HEK293 (cell line): Measurements from ENCODE around the gene DPP6.
A peak's percentile ranks its signal among the peaks of the same experiment; 100 is the strongest.

Experiments used
- CTCF ChIA-PET: fragments of 350-600 bp; formaldehyde crosslinking; extraction: SDS; loops from one replicate; lab custom pipeline; 2021; ENCODE audit warnings: antibody characterized with exemption; lab: Yijun Ruan, JAX
- POLR2A ChIA-PET: fragments of 300-600 bp; formaldehyde crosslinking; extraction: SDS; loops from one replicate; lab custom pipeline; 2020; ENCODE audit warnings: antibody characterized with exemption, inconsistent platforms; lab: Yijun Ruan, JAX
- H3K27ac ChIP-seq: fragments of 200-500 bp; sonication (Bioruptor generic); 2 replicates; pipeline ENCODE4 v1.5.1; 2014; ENCODE audit warnings: low read depth, low read length, control low read depth, inconsistent platforms; ENCODE audit errors: extremely low read depth
- H3K36me3 ChIP-seq, 2 experiments: fragments of 200-500 bp in 1 of 2; sonication (Bioruptor generic) in 1 of 2; 1 replicate in 1 of 2; 2 replicates in 1 of 2; pipeline ENCODE4 v1.5.1; 2014 to 2017; ENCODE audit warnings: inconsistent platforms in 2 of 2, low read length in 2 of 2; ENCODE audit not compliant: control insufficient read depth in 2 of 2, insufficient read depth in 1 of 2
- H3K4me1 ChIP-seq: fragments of 200-500 bp; sonication (Bioruptor generic); 2 replicates; pipeline ENCODE4 v1.5.1; 2014; ENCODE audit warnings: mild to moderate bottlenecking, low read length, inconsistent platforms; ENCODE audit not compliant: control insufficient read depth, insufficient read depth
- H3K4me3 ChIP-seq: 2 replicates; pipeline ENCODE4 v1.5.1; 2011; ENCODE audit warnings: low read depth, mild to moderate bottlenecking, control low read depth, low read length, moderate library complexity
- H3K9me3 ChIP-seq: fragments of 200-500 bp; sonication (Bioruptor generic); 2 replicates; pipeline ENCODE4 v1.5.1; 2014; ENCODE audit warnings: low read depth, low read length, inconsistent platforms; ENCODE audit not compliant: control insufficient read depth, insufficient read depth
- TRIM28 ChIP-seq: IDR thresholded peaks from 2 replicates; pipeline ENCODE4 v1.6.1; 2011; ENCODE audit warnings: low read length, control low read depth, borderline replicate concordance
- WT1 ChIP-seq: fragments of 450-650 bp; formaldehyde crosslinking; IDR thresholded peaks from 2 replicates; pipeline ENCODE4 v1.5.1; 2016; ENCODE audit warnings: missing biosample characterization, missing genetic modification characterization
- ZBTB17 ChIP-seq: fragments of 450-650 bp; formaldehyde crosslinking; IDR thresholded peaks from 2 replicates; pipeline ENCODE4 v1.5.1; 2016; ENCODE audit warnings: missing biosample characterization, missing genetic modification characterization
- ZNF132 ChIP-seq: fragments of 450-650 bp; formaldehyde crosslinking; IDR thresholded peaks from 2 replicates; pipeline ENCODE4 v1.5.1; 2017; ENCODE audit warnings: missing biosample characterization, missing genetic modification characterization, borderline replicate concordance
- ZNF138 ChIP-seq: fragments of 450-650 bp; formaldehyde crosslinking; IDR thresholded peaks from 2 replicates; pipeline ENCODE4 v1.5.1; 2016; ENCODE audit warnings: missing biosample characterization, missing genetic modification characterization, borderline replicate concordance
- ZNF221 ChIP-seq: fragments of 450-650 bp; formaldehyde crosslinking; IDR thresholded peaks from 2 replicates; pipeline ENCODE4 v1.5.1; 2017; ENCODE audit warnings: missing biosample characterization, missing genetic modification characterization, borderline replicate concordance
- ZNF350 ChIP-seq: fragments of 450-650 bp; formaldehyde crosslinking; IDR thresholded peaks from 2 replicates; pipeline ENCODE4 v1.5.0; 2017; ENCODE audit warnings: missing biosample characterization, mild to moderate bottlenecking, missing genetic modification characterization
- ZNF354C ChIP-seq: fragments of 450-650 bp; formaldehyde crosslinking; IDR thresholded peaks from 2 replicates; pipeline ENCODE4 v1.5.1; 2016; ENCODE audit warnings: missing biosample characterization, missing genetic modification characterization, low read depth, borderline replicate concordance
- ZNF37A ChIP-seq: fragments of 450-650 bp; IDR thresholded peaks from 2 replicates; pipeline ENCODE4 v1.5.1; 2018; ENCODE audit warnings: missing biosample characterization, missing genetic modification characterization
- ZNF423 ChIP-seq: fragments of 450-650 bp; formaldehyde crosslinking; IDR thresholded peaks from 2 replicates; pipeline ENCODE4 v1.5.1; 2016; ENCODE audit warnings: missing biosample characterization, missing genetic modification characterization
- ZNF426 ChIP-seq: fragments of 450-650 bp; formaldehyde crosslinking; IDR thresholded peaks from 2 replicates; pipeline ENCODE4 v1.5.1; 2017; ENCODE audit warnings: missing biosample characterization, missing genetic modification characterization, mild to moderate bottlenecking, inconsistent platforms, moderate library complexity
- ZNF473 ChIP-seq: fragments of 450-650 bp; formaldehyde crosslinking; IDR thresholded peaks from 2 replicates; pipeline ENCODE4 v1.5.1; 2017; ENCODE audit warnings: missing biosample characterization, missing genetic modification characterization
- ZNF701 ChIP-seq: fragments of 450-650 bp; formaldehyde crosslinking; IDR thresholded peaks from 2 replicates; pipeline ENCODE4 v1.5.1; 2016; ENCODE audit warnings: missing biosample characterization, missing genetic modification characterization
- TF ChIP-seq, protein P1 (sequence below): fragments of 450-650 bp; formaldehyde crosslinking; IDR thresholded peaks from 2 replicates; pipeline ENCODE4 v1.5.1; 2017; ENCODE audit warnings: missing biosample characterization, missing genetic modification characterization
- TF ChIP-seq, protein P2 (sequence below): fragments of 450-650 bp; formaldehyde crosslinking; IDR thresholded peaks from 2 replicates; pipeline ENCODE4 v1.5.1; 2016; ENCODE audit warnings: missing biosample characterization, missing genetic modification characterization
- TF ChIP-seq, protein P3 (sequence below): fragments of 450-650 bp; formaldehyde crosslinking; IDR thresholded peaks from 2 replicates; pipeline ENCODE4 v1.5.1; 2016; ENCODE audit warnings: missing biosample characterization, missing genetic modification characterization
- TF ChIP-seq, protein P4 (sequence below): fragments of 450-650 bp; formaldehyde crosslinking; IDR thresholded peaks from 2 replicates; pipeline ENCODE4 v1.5.1; 2016; ENCODE audit warnings: missing biosample characterization, missing genetic modification characterization

DPP6 gene

DNA sequence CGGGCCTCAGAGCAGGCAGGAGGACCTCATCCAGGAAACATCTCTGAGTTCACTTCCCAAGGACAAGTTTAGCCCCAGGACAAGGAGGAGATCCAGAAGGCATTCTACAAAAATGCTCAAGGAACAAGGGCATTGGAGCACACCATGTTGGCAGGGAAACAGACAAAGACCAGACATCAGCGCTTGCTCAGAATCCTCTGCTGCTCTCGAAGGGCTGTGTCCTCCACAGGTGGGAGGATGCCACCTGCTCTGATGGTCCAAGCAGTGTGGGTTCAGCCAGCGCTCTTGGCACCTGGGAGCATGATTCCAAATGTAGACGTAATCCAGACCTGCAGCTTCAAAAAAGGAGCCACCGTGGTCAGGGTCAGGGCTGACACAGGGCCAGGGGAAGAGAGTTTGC lies 160.7 kb downstream of the DPP6 start:
- no peak overlapping the region for H3K4me3 ChIP-seq
- POLR2A ChIA-PET: no interaction called here
- H3K4me1 ChIP-seq: no peaks in the 10 kb centered on the region
- no peaks in the 10 kb centered on the region for H3K36me3 ChIP-seq
- CTCF ChIA-PET: interaction anchor here (0.6 kb wide), 1 partner anchor 39 kb away, joined by 3 read pairs; no protein-coding TSS in a partner anchor
- H3K27ac ChIP-seq: no peak overlapping the region
- no peaks in the 10 kb centered on the region for H3K9me3 ChIP-seq
- TF ChIP-seq ZNF354C (tag by site-specific recombination) (no peak), ZNF350 (tag by site-specific recombination) (no peak), ZNF221 (no peak), ZNF701 (no peak), ZNF132 (tag by site-specific recombination) (no peak), ZNF37A (tag by site-specific recombination) (no peak), TRIM28 (no peak)

DNA sequence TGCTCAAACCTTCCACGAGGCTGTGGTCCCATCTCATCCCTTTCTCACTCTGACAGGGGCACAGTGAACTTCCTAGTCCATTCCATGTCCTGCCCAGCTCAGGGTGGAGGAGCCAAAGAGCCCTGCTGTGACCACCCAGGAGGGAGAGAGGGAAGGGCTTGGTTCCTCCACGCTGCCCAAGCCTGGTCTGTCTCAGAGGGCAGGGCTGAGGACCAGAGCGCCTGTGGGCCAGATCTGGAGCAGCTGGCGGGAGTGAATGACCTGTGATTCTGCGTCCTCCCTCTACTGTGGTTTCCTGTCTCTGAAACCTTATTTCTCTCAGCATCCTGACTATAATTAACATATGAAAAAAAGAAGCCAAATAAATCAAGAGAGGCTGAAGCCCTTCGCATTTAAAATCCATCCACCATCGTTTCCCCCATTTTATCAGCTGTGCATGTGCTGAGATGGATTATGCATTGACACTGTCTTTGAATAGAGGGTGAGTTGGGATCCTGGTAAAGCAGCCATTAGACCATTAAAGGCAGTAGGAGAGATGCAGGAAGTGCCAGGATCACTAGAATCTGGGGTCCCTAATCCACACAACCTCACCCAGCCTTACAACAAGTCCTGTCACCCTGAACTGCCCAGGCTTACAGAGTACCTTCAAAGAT lies 165.6 kb downstream of the DPP6 start:
- CTCF ChIA-PET: no interaction called here
- no peaks in the 10 kb centered on the region for H3K9me3 ChIP-seq
- H3K4me1 ChIP-seq: no peaks in the 10 kb centered on the region
- H3K36me3 ChIP-seq: no peaks in the 10 kb centered on the region
- TF ChIP-seq ZBTB17 (tag by site-specific recombination) (no peak), ZNF423 (tag by site-specific recombination) (no peak), WT1 (tag by site-specific recombination) (no peak), ZNF426 (tag by site-specific recombination) (no peak), ZNF473 (tag by site-specific recombination) (no peak)
- TF ChIP-seq, protein P1, sequence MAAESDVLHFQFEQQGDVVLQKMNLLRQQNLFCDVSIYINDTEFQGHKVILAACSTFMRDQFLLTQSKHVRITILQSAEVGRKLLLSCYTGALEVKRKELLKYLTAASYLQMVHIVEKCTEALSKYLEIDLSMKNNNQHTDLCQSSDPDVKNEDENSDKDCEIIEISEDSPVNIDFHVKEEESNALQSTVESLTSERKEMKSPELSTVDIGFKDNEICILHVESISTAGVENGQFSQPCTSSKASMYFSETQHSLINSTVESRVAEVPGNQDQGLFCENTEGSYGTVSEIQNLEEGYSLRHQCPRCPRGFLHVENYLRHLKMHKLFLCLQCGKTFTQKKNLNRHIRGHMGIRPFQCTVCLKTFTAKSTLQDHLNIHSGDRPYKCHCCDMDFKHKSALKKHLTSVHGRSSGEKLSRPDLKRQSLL (tag by site-specific recombination): no peak
- TF ChIP-seq, protein P2, sequence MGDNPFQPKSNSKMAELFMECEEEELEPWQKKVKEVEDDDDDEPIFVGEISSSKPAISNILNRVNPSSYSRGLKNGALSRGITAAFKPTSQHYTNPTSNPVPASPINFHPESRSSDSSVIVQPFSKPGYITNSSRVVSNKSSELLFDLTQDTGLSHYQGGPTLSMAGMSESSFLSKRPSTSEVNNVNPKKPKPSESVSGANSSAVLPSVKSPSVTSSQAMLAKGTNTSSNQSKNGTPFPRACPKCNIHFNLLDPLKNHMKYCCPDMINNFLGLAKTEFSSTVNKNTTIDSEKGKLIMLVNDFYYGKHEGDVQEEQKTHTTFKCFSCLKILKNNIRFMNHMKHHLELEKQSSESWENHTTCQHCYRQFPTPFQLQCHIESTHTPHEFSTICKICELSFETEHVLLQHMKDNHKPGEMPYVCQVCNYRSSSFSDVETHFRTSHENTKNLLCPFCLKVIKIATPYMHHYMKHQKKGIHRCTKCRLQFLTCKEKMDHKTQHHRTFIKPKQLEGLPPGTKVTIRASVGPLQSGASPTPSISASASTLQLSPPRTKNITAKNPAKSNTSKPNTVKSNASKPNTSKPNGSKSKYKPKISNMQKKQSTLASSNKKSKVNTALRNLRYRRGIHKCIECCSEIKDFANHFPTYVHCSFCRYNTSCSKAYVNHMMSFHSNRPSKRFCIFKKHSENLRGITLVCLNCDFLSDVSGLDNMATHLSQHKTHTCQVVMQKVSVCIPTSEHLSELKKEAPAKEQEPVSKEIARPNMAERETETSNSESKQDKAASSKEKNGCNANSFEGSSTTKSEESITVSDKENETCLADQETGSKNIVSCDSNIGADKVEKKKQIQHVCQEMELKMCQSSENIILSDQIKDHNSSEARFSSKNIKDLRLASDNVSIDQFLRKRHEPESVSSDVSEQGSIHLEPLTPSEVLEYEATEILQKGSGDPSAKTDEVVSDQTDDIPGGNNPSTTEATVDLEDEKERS (tag by site-specific recombination): no peak
- H3K4me3 ChIP-seq: no peak overlapping the region
- H3K27ac ChIP-seq: no peak overlapping the region
- POLR2A ChIA-PET: no interaction called here

DNA sequence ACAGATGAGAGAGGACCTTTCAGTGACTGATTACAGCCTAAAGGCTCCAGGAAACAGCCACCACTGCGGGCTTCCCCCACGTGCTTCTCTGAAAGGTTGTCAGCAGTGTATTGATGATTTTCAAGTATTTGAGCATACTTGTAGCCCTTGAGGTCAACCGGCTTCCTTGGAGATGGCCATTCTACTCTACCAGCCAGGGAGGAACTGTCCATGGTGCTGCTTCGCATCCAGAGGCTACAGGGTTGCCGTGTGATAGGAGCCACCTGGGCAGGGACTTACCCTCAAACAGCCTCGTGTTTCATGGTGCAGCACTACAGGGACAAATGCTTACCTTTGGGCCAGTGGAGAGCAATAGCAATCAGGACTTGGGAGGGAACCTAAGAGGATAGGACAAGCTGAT lies 179.5 kb downstream of the DPP6 start:
- H3K36me3 ChIP-seq: no peaks in the 10 kb centered on the region
- no peaks in the 10 kb centered on the region for H3K4me1 ChIP-seq
- no peaks in the 10 kb centered on the region for H3K9me3 ChIP-seq
- ChIA-PET POLR2A (no interaction called here), CTCF (no interaction called here)
- no peak overlapping the region for H3K27ac ChIP-seq
- H3K4me3 ChIP-seq: no peak overlapping the region
- TF ChIP-seq, protein P3, sequence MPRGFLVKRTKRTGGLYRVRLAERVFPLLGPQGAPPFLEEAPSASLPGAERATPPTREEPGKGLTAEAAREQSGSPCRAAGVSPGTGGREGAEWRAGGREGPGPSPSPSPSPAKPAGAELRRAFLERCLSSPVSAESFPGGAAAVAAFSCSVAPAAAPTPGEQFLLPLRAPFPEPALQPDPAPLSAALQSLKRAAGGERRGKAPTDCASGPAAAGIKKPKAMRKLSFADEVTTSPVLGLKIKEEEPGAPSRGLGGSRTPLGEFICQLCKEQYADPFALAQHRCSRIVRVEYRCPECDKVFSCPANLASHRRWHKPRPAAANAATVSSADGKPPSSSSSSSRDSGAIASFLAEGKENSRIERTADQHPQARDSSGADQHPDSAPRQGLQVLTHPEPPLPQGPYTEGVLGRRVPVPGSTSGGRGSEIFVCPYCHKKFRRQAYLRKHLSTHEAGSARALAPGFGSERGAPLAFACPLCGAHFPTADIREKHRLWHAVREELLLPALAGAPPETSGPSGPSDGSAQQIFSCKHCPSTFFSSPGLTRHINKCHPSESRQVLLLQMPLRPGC (tag by site-specific recombination): no peak
- TF ChIP-seq, protein P4, sequence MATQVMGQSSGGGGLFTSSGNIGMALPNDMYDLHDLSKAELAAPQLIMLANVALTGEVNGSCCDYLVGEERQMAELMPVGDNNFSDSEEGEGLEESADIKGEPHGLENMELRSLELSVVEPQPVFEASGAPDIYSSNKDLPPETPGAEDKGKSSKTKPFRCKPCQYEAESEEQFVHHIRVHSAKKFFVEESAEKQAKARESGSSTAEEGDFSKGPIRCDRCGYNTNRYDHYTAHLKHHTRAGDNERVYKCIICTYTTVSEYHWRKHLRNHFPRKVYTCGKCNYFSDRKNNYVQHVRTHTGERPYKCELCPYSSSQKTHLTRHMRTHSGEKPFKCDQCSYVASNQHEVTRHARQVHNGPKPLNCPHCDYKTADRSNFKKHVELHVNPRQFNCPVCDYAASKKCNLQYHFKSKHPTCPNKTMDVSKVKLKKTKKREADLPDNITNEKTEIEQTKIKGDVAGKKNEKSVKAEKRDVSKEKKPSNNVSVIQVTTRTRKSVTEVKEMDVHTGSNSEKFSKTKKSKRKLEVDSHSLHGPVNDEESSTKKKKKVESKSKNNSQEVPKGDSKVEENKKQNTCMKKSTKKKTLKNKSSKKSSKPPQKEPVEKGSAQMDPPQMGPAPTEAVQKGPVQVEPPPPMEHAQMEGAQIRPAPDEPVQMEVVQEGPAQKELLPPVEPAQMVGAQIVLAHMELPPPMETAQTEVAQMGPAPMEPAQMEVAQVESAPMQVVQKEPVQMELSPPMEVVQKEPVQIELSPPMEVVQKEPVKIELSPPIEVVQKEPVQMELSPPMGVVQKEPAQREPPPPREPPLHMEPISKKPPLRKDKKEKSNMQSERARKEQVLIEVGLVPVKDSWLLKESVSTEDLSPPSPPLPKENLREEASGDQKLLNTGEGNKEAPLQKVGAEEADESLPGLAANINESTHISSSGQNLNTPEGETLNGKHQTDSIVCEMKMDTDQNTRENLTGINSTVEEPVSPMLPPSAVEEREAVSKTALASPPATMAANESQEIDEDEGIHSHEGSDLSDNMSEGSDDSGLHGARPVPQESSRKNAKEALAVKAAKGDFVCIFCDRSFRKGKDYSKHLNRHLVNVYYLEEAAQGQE (tag by site-specific recombination): peak; percentile 93
- TF ChIP-seq ZNF138 (tag by site-specific recombination): no peak
